CD8-positive, alpha-beta memory T cell (primary cell): Measurements from ENCODE around the gene CDYL. TPM values are rescaled to one million over a fixed set of nuclear protein-coding genes. Genes with fewer than 3 reads are reported as not detected.

ENCODE experiments used
- CTCF ChIA-PET: fragments of 350-600 bp; sonication (Branson Sonifier 250); formaldehyde crosslinking; loops from one replicate; lab custom pipeline; 2021; ENCODE audit warnings: antibody characterized with exemption; lab: Charles Lee
- POLR2A ChIA-PET: fragments of 350-600 bp; sonication (Branson Sonifier 250); formaldehyde crosslinking; loops from one replicate; lab custom pipeline; 2021; ENCODE audit warnings: antibody characterized with exemption; lab: Charles Lee
- DNase-seq, 5 donors: peaks; one replicate each; pipeline versions ENCODE4 v3.0.0 to v3.0.0-alpha.2; 2020 to 2022; ENCODE audit warnings: mixed read lengths in 1 of 5
- H3K27ac ChIP-seq: one replicate; pipeline ENCODE4 v1.7.0; 2013; ENCODE audit warnings: low read depth, mild to moderate bottlenecking, low read length, moderate library complexity
- H3K27me3 ChIP-seq: 2 replicates; pipeline ENCODE4 v1.7.0; 2013; ENCODE audit warnings: low read length, mild to moderate bottlenecking; ENCODE audit not compliant: insufficient read depth, poor library complexity, severe bottlenecking
- H3K36me3 ChIP-seq: 2 replicates; pipeline ENCODE4 v1.7.0; 2013; ENCODE audit warnings: mild to moderate bottlenecking, low read length, moderate library complexity; ENCODE audit not compliant: insufficient read depth
- H3K4me1 ChIP-seq: 2 replicates; pipeline ENCODE4 v1.7.0; 2013; ENCODE audit warnings: mild to moderate bottlenecking, low read length, moderate library complexity; ENCODE audit not compliant: insufficient read depth
- H3K4me3 ChIP-seq: 2 replicates; pipeline ENCODE4 v1.7.0; 2013; ENCODE audit warnings: mild to moderate bottlenecking, low read length
- H3K9me3 ChIP-seq: 2 replicates; pipeline ENCODE4 v1.7.0; 2013; ENCODE audit warnings: mild to moderate bottlenecking, low read length
- H3K27ac Mint-ChIP-seq, 8 donors: one replicate each; pipeline ENCODE4 v1.8.0; 2020 to 2021; ENCODE audit warnings: mixed read lengths in 8 of 8, mild to moderate bottlenecking in 6 of 8, inconsistent platforms in 3 of 8, moderate library complexity in 3 of 8
- H3K27me3 Mint-ChIP-seq, 2 donors: one replicate each; pipeline ENCODE4 v1.8.0; 2020 to 2021; ENCODE audit warnings: mixed read lengths in 2 of 2, mild to moderate bottlenecking in 1 of 2, moderate library complexity in 1 of 2
- H3K36me3 Mint-ChIP-seq, 3 donors: one replicate each; pipeline ENCODE4 v1.8.0; 2020 to 2021; ENCODE audit warnings: mixed read lengths in 3 of 3, inconsistent platforms in 1 of 3, mild to moderate bottlenecking in 1 of 3
- H3K4me1 Mint-ChIP-seq, 3 donors: one replicate each; pipeline ENCODE4 v1.8.0; 2020 to 2021; ENCODE audit warnings: mixed read lengths in 3 of 3, inconsistent platforms in 1 of 3, mild to moderate bottlenecking in 1 of 3
- H3K4me3 Mint-ChIP-seq, 7 donors: one replicate each; pipeline ENCODE4 v1.8.0; 2020 to 2021; ENCODE audit warnings: mixed read lengths in 7 of 7, mild to moderate bottlenecking in 6 of 7, moderate library complexity in 4 of 7, inconsistent platforms in 2 of 7
- H3K9me3 Mint-ChIP-seq, 5 donors: one replicate each; pipeline ENCODE4 v1.8.0; 2020 to 2022; ENCODE audit warnings: mixed read lengths in 5 of 5, mild to moderate bottlenecking in 3 of 5, moderate library complexity in 2 of 5, inconsistent platforms in 1 of 5
- polyA plus RNA-seq: library from polyadenylated mRNA; unstranded; fragments of 300-500 nt; fragmentation: Illumina TruSeq; gene quantifications from one replicate; pipeline ENCODE4 v1.2.3, GENCODE V29; 2021
- total RNA-seq, 2 experiments: library from RNA; stranded (reverse); gene quantifications; one replicate each; pipeline ENCODE4 v1.2.3, GENCODE V29; 2021

CDYL gene
- total and polyA plus RNA-seq, 3 experiments from 2014 or later = 7.5 to 32.2 (median 31.7) TPM

GRCh38 chr6:4979426-4979825, 203.2 kb downstream of the CDYL start:
- no peak overlapping the region for H3K27ac ChIP-seq
- no peaks in the 10 kb centered on the region for H3K4me1 ChIP-seq
- peaks cover 3% of the 10 kb centered on the region for H3K9me3 ChIP-seq
- Mint-ChIP-seq H3K4me3 (no peak overlapping the region), H3K9me3 (peaks cover 9 to 45% (median 35%) of the 10 kb centered on the region in 5 donors), H3K27me3 (peaks cover 10 to 29% of the 10 kb centered on the region in 2 donors), H3K27ac (no peak overlapping the region), H3K4me1 (no peaks in the 10 kb centered on the region), H3K36me3 (peaks cover 0 to 17% (median 0%) of the 10 kb centered on the region in 3 donors)
- DNase-seq = no peak
- H3K27me3 ChIP-seq = no peaks in the 10 kb centered on the region
- no peaks in the 10 kb centered on the region for H3K36me3 ChIP-seq
- H3K4me3 ChIP-seq = no peak overlapping the region
- ChIA-PET POLR2A (no interaction called here), CTCF (no interaction called here)

DNA sequence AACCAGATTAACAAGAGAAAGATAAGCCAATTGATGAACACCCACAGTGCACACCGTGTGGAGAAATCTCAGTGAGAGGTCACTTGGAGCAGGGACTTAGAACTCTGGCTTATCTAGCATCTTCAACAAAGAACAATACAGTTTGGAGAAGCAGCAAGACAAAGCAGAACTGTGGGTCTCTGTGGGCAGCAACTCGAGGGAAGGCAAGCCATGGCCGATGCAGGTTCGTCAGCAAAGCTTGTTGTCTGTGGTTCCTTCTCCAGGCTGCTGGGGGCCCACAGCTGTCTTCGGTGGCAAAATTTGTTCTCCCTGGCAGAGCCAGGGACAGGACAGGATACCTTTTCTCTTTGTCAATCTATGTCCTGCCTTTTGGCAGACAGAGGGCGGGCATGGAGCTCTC, 205.6 kb downstream of the CDYL start:
- no peaks in the 10 kb centered on the region for H3K4me1 ChIP-seq
- H3K27ac Mint-ChIP-seq = no peak overlapping the region
- no peak overlapping the region for H3K27ac ChIP-seq
- DNase-seq = no peak
- peaks cover 10 to 31% of the 10 kb centered on the region in 2 donors for H3K27me3 Mint-ChIP-seq
- no peaks in the 10 kb centered on the region for H3K4me1 Mint-ChIP-seq
- H3K4me3 Mint-ChIP-seq = no peak overlapping the region
- H3K9me3 Mint-ChIP-seq = peaks cover 4 to 36% (median 34%) of the 10 kb centered on the region in 5 donors
- ChIA-PET POLR2A (no interaction called here), CTCF (no interaction called here)
- H3K27me3 ChIP-seq = no peaks in the 10 kb centered on the region
- no peaks in the 10 kb centered on the region for H3K36me3 ChIP-seq
- no peak overlapping the region for H3K4me3 ChIP-seq
- peaks cover 0 to 24% (median 0%) of the 10 kb centered on the region in 3 donors for H3K36me3 Mint-ChIP-seq
- peaks cover 3% of the 10 kb centered on the region for H3K9me3 ChIP-seq

GRCh38 chr6:4983322-4983721, 207.1 kb downstream of the CDYL start:
- POLR2A ChIA-PET = no interaction called here
- peaks cover 10 to 27% of the 10 kb centered on the region in 2 donors for H3K27me3 Mint-ChIP-seq

GRCh38 chr6:4986999-4987398, 210.8 kb downstream of the CDYL start:
- no peak overlapping the region for H3K27ac Mint-ChIP-seq
- Histone ChIP-seq H3K36me3 (no peaks in the 10 kb centered on the region), H3K9me3 (no peaks in the 10 kb centered on the region), H3K4me3 (no peak overlapping the region), H3K4me1 (no peaks in the 10 kb centered on the region), H3K27me3 (no peaks in the 10 kb centered on the region), H3K27ac (no peak overlapping the region)
- DNase-seq = no peak
- H3K9me3 Mint-ChIP-seq = peaks cover 0 to 4% (median 0%) of the 10 kb centered on the region in 5 donors
- no peaks in the 10 kb centered on the region for H3K4me1 Mint-ChIP-seq
- ChIA-PET POLR2A (no interaction called here), CTCF (interaction anchor here (0.8 kb wide), 1 partner anchor 9 kb away, joined by 3 read pairs; no protein-coding TSS in a partner anchor)
- H3K4me3 Mint-ChIP-seq = no peak overlapping the region
- H3K36me3 Mint-ChIP-seq = peaks cover 6 to 12% (median 10%) of the 10 kb centered on the region in 3 donors
- H3K27me3 Mint-ChIP-seq = peaks cover 4 to 23% of the 10 kb centered on the region in 2 donors

More at GRCh38 chr6:4983322-4983721, 207.1 kb downstream of the CDYL start:
- CTCF ChIA-PET = no interaction called here
- Mint-ChIP-seq H3K36me3 (peaks cover 0 to 24% (median 0%) of the 10 kb centered on the region in 3 donors), H3K27ac (no peak overlapping the region), H3K4me1 (no peaks in the 10 kb centered on the region), H3K4me3 (no peak overlapping the region), H3K9me3 (peaks cover 4 to 28% (median 24%) of the 10 kb centered on the region in 5 donors)
- H3K36me3 ChIP-seq = no peaks in the 10 kb centered on the region
- no peaks in the 10 kb centered on the region for H3K27me3 ChIP-seq
- no peak for DNase-seq
- H3K4me3 ChIP-seq = no peak overlapping the region
- H3K4me1 ChIP-seq = no peaks in the 10 kb centered on the region
- H3K9me3 ChIP-seq = peaks cover 3% of the 10 kb centered on the region
- no peak overlapping the region for H3K27ac ChIP-seq

DNA sequence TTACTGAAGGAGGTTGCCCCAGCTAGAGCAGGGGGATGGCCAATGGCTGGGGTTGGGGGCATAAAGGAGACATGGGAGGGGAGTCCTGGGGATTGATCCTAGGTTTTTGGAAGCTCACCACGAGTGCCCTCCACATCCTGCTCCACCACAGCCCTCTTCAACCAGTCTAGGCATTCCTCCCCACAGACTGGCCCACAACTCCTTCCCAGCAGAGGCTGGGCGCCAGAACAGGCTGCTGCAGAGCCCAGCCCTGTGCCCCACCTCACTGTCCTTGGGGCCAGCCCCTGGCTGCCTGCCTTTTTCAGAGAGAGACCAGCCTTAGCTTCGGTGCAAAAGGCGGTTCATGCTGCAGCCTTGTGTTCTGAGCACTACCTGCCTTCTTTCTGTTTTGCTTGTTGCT, 211.2 kb downstream of the CDYL start:
- Histone ChIP-seq H3K36me3 (no peaks in the 10 kb centered on the region), H3K27me3 (no peaks in the 10 kb centered on the region), H3K4me3 (no peak overlapping the region), H3K27ac (no peak overlapping the region), H3K9me3 (no peaks in the 10 kb centered on the region), H3K4me1 (no peaks in the 10 kb centered on the region)
- DNase-seq = no peak
- CTCF ChIA-PET = interaction anchor here (0.8 kb wide), 1 partner anchor 9 kb away, joined by 3 read pairs; no protein-coding TSS in a partner anchor
- Mint-ChIP-seq H3K9me3 (peaks cover 0 to 4% (median 0%) of the 10 kb centered on the region in 5 donors), H3K4me3 (no peak overlapping the region), H3K36me3 (peaks cover 9 to 13% (median 10%) of the 10 kb centered on the region in 3 donors), H3K27me3 (peaks cover 4 to 18% of the 10 kb centered on the region in 2 donors), H3K4me1 (no peaks in the 10 kb centered on the region), H3K27ac (peak overlapping the region in 1 of 8 donors; percentile 48)
- POLR2A ChIA-PET = no interaction called here

GRCh38 chr6:4994741-4995140, 218.5 kb downstream of the CDYL start:
- Mint-ChIP-seq H3K4me3 (no peak overlapping the region), H3K27me3 (no peaks in the 10 kb centered on the region), H3K27ac (no peak overlapping the region), H3K4me1 (no peaks in the 10 kb centered on the region), H3K9me3 (peaks cover 0 to 4% (median 0%) of the 10 kb centered on the region in 5 donors), H3K36me3 (peaks cover 26 to 67% (median 28%) of the 10 kb centered on the region in 3 donors)
- no peaks in the 10 kb centered on the region for H3K9me3 ChIP-seq
- no peak overlapping the region for H3K27ac ChIP-seq
- H3K36me3 ChIP-seq = peaks cover 10% of the 10 kb centered on the region
- POLR2A ChIA-PET = no interaction called here
- CTCF ChIA-PET = no interaction called here
- no peaks in the 10 kb centered on the region for H3K27me3 ChIP-seq
- no peak overlapping the region for H3K4me3 ChIP-seq
- no peaks in the 10 kb centered on the region for H3K4me1 ChIP-seq
- no peak for DNase-seq

GRCh38 chr6:4997862-4998261, 221.7 kb downstream of the CDYL start:
- CTCF ChIA-PET = no interaction called here
- no peaks in the 10 kb centered on the region for H3K4me1 ChIP-seq
- POLR2A ChIA-PET = no interaction called here
- Mint-ChIP-seq H3K4me1 (peaks cover 0 to 6% (median 0%) of the 10 kb centered on the region in 3 donors), H3K4me3 (peak overlapping the region in 1 of 7 donors; percentile 42), H3K27ac (no peak overlapping the region), H3K27me3 (no peaks in the 10 kb centered on the region), H3K9me3 (no peaks in the 10 kb centered on the region), H3K36me3 (peaks cover 18 to 71% (median 19%) of the 10 kb centered on the region in 3 donors)
- no peak overlapping the region for H3K27ac ChIP-seq
- H3K36me3 ChIP-seq = peaks cover 10% of the 10 kb centered on the region
- no peak for DNase-seq
- no peaks in the 10 kb centered on the region for H3K9me3 ChIP-seq
- H3K4me3 ChIP-seq = no peak overlapping the region
- no peaks in the 10 kb centered on the region for H3K27me3 ChIP-seq

- Mint-ChIP-seq H3K27me3 (peaks cover 0 to 3% of the 10 kb centered on the region in 2 donors), H3K36me3 (peaks cover 15 to 69% (median 18%) of the 10 kb centered on the region in 3 donors)
These were observed 223.4 kb downstream of the CDYL start for GRCh38 chr6:4999586-4999985.

More at GRCh38 chr6:4999586-4999985, 223.4 kb downstream of the CDYL start:
- POLR2A ChIA-PET = no interaction called here
- Mint-ChIP-seq H3K27ac (no peak overlapping the region), H3K9me3 (no peaks in the 10 kb centered on the region), H3K4me1 (peaks cover 7 to 16% (median 10%) of the 10 kb centered on the region in 3 donors), H3K4me3 (no peak overlapping the region)
- H3K4me1 ChIP-seq = peaks cover 5% of the 10 kb centered on the region
- peaks cover 10% of the 10 kb centered on the region for H3K36me3 ChIP-seq
- H3K27ac ChIP-seq = no peak overlapping the region
- H3K4me3 ChIP-seq = no peak overlapping the region
- CTCF ChIA-PET = no interaction called here
- no peaks in the 10 kb centered on the region for H3K9me3 ChIP-seq
- no peak for DNase-seq
- H3K27me3 ChIP-seq = no peaks in the 10 kb centered on the region
